Activated CD4-positive, alpha-beta T cell treated with anti-CD3 and anti-CD28 coated beads, Interleukin-2, amount 50 U/mL, for 48 hours (primary cell): Measurements from ENCODE around the gene IVNS1ABP.
"Not testable (repeated sequence)": the region's sequence is repeated elsewhere in the genome, so short reads cannot be mapped to it uniquely, and the experiment has no call there.

Source experiments
- DNase-seq, 2 experiments: peaks; one replicate each; pipeline ENCODE4 v3.0.0-alpha.2; 2020

The IVNS1ABP gene

DNA sequence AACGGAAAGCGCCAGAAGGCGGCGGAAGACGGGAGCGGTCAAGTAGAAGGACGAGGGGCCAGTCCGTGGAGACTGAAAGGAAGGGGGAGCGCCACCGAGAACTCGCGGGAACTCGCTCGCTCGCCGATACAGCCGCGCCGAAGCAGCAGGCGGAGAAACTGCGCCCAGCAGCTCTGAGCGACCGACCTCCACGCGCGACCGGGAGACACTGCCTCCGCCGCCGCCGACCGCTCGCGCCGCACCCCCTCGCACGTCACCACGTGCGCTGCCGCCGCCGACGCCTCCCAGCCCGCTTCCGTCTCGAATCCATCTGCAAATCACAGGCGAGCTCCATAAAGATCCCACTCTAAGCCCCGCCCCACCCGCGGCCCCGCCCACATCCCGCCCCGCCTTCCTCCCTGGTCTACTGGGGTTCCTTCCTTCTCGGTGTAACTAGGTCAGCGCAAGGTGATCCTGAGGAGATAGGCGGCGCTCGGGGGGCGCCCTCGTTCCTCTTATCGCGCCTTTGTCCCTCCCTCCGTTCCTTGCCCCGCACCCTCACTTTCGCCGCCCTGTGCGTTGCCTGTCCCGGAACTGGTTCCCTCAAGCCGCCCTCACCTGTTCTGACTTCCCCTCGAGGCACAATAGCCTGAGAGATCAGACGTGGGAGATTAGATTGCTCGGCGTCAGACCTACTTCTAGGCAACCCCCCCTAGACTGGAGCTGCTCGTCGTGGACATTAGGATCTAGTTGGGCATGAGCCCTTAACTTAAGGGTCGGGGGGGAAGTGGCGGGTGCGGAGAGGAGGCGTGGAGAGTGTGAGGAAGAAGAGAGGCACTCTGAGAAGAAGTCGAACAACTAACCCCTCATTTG, at the start of gene IVNS1ABP:
TSS of gene IVNS1ABP (minus strand) at position 210 of the 852 bp plus-strand sequence. CDS start 7,750 bp downstream, outside the sequence.
- DNase-seq = peak; percentile 92 to 93

DNA sequence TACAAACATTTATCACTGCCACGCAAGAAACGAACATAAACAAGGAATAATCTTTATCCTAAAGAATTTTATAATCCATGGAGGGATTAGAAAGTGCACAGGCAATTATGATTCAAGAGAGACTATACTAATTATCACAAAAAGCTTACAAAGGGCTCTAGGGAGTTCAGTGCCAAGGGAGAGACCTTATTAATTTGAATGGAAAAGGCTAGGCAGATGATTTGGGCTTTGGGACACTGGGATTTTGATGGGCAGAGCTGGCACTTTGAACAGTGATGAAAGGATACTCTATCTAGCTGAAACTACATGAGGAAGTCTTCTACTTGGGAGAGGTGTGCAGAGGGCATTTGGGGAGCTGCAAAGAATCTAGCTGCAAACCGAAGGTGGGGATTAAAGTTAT, 48.9 kb upstream of the IVNS1ABP start:
- DNase-seq = no peak

DNA sequence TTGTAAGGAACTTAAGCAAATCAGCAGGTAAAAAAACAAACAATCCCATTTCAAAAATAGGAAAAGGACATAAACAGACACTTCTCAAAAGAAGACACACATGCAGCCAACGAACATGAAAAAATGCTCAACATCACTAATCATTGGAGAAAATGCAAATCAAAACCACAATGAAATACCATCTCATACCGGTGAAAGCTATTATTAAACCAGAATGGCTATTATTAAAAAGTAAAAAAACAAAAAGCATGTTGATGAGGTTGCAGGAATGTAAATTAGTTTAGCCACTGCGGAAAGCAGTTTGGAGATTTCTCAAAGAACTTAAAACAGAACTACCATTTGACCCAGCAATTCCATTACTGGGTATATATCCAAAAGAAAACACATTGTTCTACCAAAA, 47.5 kb upstream of the IVNS1ABP start:
- not testable (repeated sequence) for DNase-seq

DNA sequence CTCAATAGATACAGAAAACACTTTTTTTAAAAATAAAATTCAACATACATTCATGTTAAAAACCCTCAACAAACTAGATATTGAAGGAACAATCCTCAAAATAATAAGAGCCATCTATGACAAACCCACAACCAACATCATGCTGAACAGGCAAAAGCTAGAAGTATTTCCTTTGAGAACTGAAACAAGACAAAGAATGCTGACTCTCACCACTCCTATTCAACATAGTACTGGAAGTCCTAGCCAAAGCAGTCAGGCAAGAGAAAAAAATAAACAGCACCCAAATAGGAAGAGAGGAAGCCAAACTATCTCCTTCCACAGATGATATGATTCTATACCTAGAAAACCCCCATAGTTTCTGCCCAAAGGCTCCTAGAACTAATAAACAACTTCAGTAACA, 46.2 kb upstream of the IVNS1ABP start:
- no peak for DNase-seq

DNA sequence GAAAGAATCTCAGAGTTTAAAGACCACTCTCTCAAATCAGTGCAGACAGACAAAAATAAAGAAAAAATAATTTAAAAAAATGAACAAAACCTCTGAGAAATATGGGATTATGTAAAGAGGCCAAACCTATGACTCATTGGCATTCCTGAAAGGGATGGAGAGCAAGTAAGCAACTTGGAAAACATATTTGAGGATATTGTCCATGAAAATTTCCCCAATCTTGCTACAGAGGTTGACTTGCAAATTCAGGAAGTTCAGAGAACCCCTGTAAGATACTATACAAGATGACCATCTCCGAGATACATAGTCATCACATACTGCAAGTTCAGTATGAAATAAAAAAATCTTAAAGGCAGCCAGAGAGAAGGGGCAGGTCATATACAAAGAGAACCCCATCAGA, 43.7 kb upstream of the IVNS1ABP start:
- DNase-seq = no peak

DNA sequence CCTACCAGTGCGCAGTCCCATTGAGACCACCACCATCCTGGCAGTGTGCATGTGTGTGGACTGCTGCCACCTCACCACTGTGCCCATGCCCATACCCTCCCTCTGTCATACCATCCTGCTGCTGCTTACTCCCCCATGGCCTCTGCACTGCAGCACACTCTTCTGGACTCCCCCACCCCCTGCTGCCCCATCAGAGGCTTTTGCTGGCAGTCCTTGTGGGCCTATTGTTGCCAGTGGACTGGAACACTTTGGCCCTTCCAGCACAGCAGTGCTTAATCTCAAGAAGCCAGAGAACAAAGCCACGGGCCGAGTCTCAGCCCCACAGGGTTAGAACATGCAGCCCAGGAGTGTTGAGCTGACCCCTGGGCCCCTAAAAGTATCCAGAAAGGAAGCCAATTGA, 41.9 kb upstream of the IVNS1ABP start:
- no peak for DNase-seq

DNA sequence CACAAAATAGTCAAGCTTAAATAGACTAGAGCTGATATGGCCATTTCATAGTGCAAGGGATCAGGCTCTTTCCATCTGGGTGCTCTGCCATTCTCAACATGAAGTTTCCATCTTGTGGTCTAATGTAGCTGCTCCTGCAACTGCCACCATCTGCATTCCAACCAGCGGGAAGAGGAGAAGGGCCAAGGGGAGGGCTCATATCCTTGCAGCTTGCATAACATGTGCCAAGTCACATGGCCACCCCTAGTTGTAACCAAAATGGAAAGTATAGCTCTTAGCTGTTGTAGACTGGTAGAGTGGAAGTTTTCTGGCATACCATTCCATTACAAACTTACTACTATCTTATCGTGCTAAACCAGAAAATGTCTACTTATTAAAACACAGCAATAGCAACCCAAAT, 38.9 kb upstream of the IVNS1ABP start:
- DNase-seq = no peak

DNA sequence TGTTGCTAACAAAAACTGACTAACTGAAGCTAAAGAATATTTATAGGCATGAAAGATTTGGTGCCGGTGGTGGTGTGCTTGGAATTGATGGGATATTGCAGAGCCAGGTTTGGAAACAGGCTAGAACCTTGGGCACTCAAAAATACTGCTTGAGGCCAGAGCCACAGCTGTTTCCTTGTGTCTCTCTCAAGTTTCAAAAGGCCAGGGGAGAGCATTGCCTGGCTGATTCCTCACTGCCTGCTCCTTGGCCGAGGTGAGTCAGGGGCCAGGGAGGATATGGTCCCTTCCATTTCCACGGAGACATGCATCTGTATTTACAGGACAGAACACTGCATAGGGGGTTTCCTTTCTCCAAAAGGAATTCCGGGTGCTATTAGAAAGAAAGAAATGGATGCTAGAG, 36.1 kb upstream of the IVNS1ABP start:
- no peak for DNase-seq

DNA sequence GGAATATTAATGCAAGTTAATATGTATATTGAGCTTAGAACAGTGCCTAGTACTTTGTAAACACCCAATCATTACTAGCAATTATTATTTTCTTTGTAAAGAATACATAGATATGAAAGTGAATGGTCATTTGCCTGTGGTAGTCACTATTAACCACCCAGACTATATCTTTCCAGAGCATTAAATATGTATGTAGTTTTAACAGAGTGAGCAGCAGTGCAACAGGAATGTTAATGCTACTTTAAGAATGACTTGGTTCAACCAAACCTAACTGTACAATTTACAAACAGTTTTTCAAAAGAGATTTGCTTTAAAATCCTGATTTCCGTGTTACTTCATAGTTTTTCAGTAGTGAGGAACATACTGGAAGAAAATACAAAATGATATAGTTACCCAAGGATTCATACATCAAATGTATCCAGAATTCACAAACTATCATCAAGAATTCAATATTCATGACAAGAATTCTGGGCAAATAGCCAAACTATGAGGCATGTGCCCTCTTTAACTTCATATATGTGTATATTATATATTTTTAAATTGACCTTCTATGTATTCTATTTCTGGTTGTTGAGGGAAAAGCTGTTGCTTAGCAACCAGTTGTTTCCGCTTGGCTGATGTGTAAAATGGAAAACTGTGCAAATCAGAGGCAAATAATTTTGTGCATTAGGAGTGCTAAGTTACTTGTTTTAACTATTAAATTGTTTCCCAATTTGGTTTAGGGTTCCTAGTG, 34.9 kb upstream of the IVNS1ABP start:
- DNase-seq = no peak

DNA sequence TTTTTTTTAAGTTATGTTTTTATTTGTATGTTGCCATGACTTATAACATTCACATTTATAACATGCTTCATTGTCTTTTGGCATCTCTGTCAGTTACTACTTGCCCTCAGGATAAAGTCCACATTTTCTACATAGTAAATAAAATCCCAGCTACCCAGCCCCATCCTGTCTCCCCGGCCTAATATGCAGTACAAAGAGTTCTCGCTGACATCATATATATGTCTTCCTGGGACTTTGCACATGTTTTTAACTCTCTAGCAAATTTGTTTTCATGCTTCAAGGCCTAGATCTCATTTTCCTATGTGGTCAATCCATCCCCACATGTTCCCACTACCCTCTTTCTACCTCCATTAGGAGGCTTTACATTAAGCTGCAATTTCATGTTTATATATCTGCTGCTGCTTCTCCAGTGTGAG, 33.0 kb upstream of the IVNS1ABP start:
- no peak for DNase-seq

DNA sequence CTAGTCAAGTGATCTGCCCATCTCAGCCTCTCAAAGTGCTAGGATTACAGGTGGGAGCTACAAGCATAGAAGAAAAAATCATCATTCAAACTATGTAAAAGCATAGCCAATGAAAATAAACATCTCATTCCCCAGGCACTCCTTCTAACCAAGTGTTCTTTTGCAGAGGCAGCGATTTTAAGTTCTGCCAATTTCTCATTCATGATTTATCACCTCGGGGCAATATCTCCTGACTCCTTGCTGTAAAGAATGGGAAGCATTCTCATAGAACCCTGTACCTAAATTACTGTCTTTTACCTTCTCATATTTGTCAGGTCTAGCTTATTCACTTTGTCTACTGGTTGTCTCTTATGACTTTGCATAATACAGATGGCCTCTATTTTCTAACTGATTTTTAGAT, 32.5 kb upstream of the IVNS1ABP start:
- no peak for DNase-seq

DNA sequence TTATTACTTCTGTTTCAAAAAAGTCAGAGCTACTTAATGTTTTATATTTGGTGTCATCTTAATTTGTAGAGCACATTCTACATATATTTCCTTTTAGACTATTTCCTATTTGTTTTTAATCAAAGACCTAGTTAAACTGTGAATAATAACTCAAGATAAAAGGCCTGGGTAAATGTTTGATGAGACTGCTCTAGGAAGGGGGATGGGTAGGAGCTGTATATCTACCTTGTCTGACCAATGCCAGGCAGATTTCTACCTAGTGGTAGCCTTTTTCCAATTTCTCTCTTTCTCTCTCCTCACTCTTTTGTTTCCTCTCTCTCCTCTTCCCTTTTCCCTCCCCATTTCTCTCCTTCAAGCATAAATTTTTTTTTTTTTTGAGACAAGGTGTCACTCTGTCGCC, 31.9 kb upstream of the IVNS1ABP start:
- DNase-seq = no peak

DNA sequence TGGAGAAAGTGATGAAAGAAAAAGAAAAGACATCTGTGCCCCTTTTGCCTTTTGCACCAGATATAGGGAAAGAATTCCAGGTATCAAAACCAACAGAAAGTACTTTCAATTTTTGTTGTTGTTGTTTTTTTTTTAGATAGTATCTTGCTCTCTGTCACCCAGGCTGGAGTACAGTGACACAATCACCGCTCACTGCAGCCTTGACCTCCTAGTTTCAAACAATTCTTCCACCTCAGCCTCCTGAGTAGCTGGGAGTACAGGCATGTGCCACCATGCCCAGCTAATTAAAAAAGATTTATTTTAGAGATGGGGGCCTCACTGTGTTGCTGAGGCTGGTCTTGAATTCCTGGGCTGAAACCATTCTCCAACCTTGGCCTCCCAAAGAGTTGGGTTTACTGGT, 31.3 kb upstream of the IVNS1ABP start:
- DNase-seq = no peak

DNA sequence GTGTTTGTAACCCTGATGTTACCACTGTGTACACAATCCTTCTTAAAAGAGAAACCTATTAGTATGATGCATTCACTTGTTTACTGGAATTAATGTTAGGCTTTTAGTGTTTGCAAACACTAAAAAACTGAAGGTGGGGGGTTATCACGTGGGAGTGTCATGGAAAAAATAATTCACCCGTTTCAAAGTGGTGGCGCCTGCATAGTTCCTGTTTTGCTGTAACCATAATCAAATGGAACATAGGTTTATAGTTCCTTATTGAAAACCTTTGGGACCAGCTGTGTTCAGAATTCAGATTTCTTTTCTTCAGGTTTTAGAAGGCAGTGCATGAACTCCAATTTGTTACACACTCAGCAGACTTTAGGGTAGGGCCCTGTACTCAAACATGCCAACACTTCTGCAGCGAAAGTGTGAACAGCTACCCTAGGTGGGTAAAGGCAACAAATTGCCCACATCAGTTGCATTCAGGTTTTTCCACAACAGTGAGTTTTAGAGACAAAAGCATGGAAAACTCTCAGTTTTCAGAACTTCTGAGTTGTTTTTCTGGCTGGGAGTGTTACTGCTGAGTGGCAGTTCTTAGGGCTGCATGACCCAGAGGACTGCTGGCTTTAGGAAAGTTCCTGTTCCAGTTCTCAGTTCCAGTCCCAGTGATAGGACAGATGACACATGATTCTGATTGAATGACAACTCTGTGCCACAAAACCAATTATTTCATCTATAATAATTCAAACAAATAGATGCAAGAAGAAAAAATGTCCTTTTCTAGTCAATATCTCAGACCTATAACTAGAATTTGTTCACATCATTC, 29.1 kb upstream of the IVNS1ABP start:
- DNase-seq = no peak

DNA sequence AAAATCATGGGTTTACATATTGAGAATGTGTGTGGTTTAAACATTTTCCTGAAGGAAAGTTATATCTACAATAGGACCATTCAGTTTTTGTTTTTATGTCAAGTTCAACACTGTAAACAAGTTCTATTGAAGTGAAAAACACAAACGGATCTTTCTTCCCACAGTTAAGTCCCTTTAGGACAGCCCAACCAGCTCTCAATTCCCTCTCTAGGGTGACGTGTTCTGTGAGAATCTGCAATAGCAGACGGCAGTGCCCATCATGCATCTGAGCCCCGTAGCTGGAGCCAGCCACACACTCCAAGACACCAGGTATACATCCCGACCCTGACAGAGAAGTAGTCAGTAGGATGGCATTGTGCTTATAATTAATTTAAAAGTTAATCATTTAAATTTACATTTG, 26.3 kb upstream of the IVNS1ABP start:
- DNase-seq = no peak

DNA sequence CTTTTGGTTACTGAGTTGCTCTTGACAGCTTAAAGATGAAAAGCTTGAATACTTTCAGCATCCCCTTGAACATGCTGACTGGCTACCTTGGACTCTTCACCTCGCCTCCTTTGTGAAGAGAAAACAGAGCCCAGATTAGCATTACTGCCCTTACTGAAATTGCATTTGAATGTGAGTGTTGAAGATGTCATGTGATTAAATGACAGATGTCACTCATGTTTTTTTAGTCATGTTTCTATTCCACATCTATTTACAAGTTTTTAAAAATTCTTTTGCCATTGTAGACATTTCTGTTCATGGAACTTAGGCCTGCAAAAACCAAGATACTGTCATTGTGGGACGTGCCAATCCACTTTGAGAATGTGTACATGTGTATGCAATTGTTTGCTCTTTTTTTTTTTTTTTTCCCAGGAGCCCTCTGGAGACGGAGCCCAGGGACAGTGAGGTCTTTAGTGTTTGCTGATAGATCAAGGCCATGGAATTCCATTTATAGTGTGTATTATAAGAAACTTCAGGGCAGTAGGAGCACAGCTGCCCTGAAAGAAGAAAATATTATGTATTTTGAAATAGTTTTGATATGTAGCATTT, 25.7 kb upstream of the IVNS1ABP start:
- DNase-seq = no peak

DNA sequence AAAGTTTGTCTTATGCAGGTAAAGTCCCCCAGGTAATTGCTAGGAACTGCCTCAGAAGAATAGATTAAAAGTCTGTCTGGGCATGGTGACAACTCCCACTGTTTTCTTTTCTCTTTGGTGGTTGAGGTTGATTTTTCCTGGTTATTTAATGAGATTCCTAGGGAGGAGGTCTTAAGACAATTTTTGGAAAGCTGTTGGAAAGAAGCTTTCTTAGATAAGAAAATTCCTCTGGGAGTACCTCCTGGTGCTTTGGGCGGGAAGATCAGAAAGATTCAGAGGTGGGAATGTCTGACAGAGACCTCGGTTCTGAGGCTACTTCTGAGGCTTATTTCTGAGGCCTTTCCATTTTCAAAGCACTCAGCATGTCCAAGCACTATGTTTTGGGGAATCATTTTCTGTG, 25.0 kb upstream of the IVNS1ABP start:
- no peak for DNase-seq

DNA sequence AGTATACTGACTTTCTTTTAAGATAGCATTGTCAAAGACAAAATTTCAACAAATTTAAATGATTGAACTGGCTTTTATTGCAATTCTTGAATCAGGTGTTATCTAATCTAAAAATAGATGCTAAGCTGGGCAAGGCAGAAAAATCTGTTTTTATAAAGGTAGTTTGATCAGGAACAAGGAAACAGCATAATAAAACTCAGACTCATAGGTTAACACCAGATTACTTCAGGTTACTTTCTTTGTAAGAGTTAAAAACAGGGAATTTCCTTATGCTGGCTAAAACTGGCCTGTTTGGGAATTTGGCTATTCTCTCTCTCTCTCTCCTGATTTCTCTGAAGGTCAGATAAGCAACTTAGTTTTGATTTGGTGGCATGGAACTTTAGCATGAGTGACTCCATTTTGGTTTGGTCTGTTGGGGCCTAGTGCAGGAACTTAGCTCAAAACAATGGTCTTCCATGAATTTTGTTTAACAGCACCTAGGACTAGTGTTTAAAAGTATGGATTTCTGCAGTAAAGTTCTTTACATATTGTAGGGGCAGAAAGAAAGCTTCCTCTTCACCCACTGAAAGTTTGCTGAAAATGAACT, 24.2 kb upstream of the IVNS1ABP start:
- DNase-seq = no peak

DNA sequence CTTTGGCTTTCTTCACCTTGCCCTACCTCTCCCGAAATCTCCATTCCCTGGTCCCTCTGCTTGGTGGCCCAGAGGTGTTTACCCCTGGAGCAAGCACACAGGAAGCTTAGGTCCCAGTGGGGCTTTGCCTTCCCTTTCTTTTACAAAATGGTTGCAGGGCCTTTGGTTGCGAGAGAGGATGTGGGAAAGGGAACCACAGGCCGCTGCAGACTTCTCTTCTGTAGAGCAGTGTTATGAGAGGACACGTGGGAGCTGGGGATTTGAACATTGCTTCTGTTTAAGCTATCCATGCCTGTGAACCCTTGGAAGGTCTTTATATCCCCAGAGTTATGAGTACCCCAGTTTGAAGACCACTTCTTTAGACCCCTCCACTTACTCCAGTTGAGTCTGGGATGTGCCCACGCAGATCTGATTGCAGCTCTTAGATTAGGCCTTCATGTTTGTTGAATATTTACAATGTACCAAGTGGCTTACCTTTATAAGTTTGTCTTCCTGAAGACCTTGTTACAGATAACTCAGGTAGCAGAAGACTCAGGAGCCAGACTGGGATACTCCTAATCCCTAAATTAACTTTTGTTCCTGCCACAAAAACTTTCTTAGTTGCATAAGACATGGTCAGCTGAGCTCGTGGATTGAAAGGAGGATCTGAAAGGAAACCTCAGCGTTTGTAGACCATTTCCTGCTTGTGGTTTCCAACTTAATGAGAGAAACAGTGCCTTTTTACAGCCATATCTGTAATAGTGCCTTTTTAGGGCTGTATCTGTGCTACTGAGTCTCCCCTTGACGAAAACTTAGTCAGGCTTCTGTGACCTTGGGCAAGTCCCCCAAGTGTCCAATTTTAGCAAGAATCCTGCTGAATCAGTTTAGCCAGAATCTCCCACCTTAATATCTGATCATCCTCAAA, 21.9 kb upstream of the IVNS1ABP start:
- DNase-seq = peak; percentile 18 to 37

DNA sequence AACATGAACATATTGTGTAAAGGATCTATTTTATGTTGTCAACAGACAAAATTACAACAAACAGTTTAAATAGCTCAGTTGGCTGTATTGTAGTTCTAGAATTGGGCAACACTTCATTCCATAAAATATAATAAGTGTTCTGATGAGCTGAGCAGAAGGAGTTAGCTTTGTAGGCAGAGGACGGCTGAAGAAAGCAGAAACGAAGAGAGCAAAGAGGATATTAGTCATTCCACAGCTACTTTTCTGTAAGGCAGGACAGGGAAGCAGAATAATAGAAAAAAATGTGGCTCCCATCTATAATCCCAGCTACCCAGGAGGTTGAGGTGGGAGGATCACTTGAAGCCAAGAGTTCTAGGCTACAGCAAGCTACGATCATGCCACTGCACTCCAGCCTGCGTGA, 20.2 kb upstream of the IVNS1ABP start:
- DNase-seq = no peak

DNA sequence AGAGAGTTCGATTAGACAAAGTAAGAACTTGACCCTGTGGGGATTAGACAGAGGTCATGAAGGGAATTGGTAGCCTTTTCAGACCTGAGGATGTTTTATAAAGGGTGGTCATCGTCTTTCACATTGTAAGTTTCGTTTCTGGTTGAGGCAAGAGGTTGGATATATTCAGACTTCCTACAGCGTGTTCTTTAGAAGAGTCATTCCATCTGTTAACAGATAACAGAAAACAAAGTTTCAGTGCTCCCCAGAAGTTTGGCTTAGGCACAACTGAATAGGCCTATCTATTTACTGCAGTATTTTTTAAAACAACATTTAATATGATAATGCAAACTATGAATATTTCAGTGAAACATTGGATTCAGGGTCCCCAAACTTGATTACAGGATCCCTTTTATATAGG, 17.1 kb upstream of the IVNS1ABP start:
- DNase-seq = no peak

DNA sequence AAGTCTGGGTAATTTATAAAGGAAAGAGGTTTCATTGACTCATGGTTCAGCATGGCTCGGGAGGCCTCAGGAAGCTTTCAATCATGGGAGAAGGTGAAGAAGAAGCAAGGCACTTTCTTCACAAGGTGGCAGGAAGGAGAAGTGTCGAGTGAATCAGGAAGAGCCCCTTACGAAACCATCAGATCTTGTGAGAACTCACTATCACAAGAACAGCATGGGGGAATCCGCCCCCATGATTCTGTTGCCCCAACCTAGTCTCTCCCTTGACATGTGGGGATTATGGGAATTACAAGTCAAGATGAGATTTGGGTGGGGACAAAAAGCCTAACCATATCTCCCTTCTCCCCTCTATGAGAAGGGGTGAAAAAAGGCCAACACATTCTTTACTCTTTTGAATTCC, 11.2 kb upstream of the IVNS1ABP start:
- DNase-seq = no peak
